PFSK-1 (cell line): ENCODE data around the gene STPG4.

Experiments used
- FOXP2 ChIP-seq: optimal IDR thresholded peaks from 2 replicates; pipeline ENCODE3; 2011; ENCODE audit warnings: borderline replicate concordance, control low read depth, inconsistent platforms; ENCODE audit not compliant: insufficient read depth; ENCODE audit errors: extremely low read length, extremely low read depth
- POLR2AphosphoS5 ChIP-seq: IDR thresholded peaks from 2 replicates; pipeline ENCODE4 v1.6.1; 2012; ENCODE audit warnings: low read depth, mild to moderate bottlenecking, control low read depth, low read length, moderate library complexity
- REST ChIP-seq, 2 experiments: IDR thresholded peaks; 2 replicates each; pipeline versions ENCODE4 v1.6.1 to v1.8.0; 2011 to 2012; ENCODE audit warnings: low read depth in 2 of 2, low read length in 2 of 2, control low read depth in 1 of 2, inconsistent platforms in 1 of 2, mild to moderate bottlenecking in 1 of 2, moderate library complexity in 1 of 2; ENCODE audit not compliant: insufficient read depth in 1 of 2
- SIN3A ChIP-seq: IDR thresholded peaks from 2 replicates; pipeline ENCODE4 v1.6.1; 2012; ENCODE audit warnings: mild to moderate bottlenecking, low read length, moderate library complexity, borderline replicate concordance; ENCODE audit not compliant: insufficient read depth
- TAF1 ChIP-seq: IDR thresholded peaks from 2 replicates; pipeline ENCODE4 v1.6.1; 2012; ENCODE audit warnings: low read length, control low read depth, borderline replicate concordance; ENCODE audit not compliant: insufficient read depth

Gene STPG4

GRCh38 chr2:47049502-47049901 is 105.6 kb downstream of the STPG4 start:
- TF ChIP-seq TAF1 = no peak
- TF ChIP-seq REST (IDR thresholded peaks at IDR 0.05; ENCODE audit: insufficient read depth in 1 of 2, low read depth in 2 of 2, low read length in 2 of 2) = no peak
- TF ChIP-seq FOXP2 = no peak
- TF ChIP-seq SIN3A = no peak
- TF ChIP-seq POLR2AphosphoS5 = no peak

- TF ChIP-seq REST (IDR thresholded peaks at IDR 0.05; ENCODE audit: insufficient read depth in 1 of 2, low read depth in 2 of 2, low read length in 2 of 2) (no peak), POLR2AphosphoS5 (no peak), SIN3A (no peak), TAF1 (no peak), FOXP2 (no peak)
Measured at GRCh38 chr2:47048801-47049480, 106.2 kb downstream of the STPG4 start.

- TF ChIP-seq REST (IDR thresholded peaks at IDR 0.05; ENCODE audit: insufficient read depth in 1 of 2, low read depth in 2 of 2, low read length in 2 of 2) = no peak
- no peak for TF ChIP-seq TAF1
- TF ChIP-seq POLR2AphosphoS5 = no peak
- TF ChIP-seq FOXP2 = no peak
- TF ChIP-seq SIN3A = no peak
Measured at GRCh38 chr2:47046271-47046670, 108.8 kb downstream of the STPG4 start.

GRCh38 chr2:47043891-47044239 is 111.2 kb downstream of the STPG4 start:
- TF ChIP-seq REST (IDR thresholded peaks at IDR 0.05; ENCODE audit: insufficient read depth in 1 of 2, low read depth in 2 of 2, low read length in 2 of 2) = no peak
- TF ChIP-seq POLR2AphosphoS5 = no peak
- TF ChIP-seq TAF1 = no peak
- TF ChIP-seq FOXP2 = no peak
- TF ChIP-seq SIN3A = no peak
